Measurements from ENCODE around the gene ANO1. TPM values are rescaled to one million over a fixed set of nuclear protein-coding genes. Genes with fewer than 3 reads are reported as not detected.

ANO1 gene
- total and polyA plus RNA-seq, 2 donors (not counting 1 experiment from before 2014, with no cell fraction given) = not detected

GRCh38 chr11:70109903-70110302 lies 31.8 kb downstream of the ANO1 start:
- no peaks in the 10 kb centered on the region for H3K27me3 ChIP-seq (replicated peaks in 1 of 4; ENCODE audit: control extremely low read depth in 1 of 4, control insufficient read depth in 3 of 4, insufficient read depth in 4 of 4, low read length in 3 of 4)
- H2AFZ ChIP-seq (ENCODE audit: insufficient read depth, low read depth, low read length, poor library complexity, severe bottlenecking) = no peak overlapping the region
- no peaks in the 10 kb centered on the region for H3K9me3 Mint-ChIP-seq (ENCODE audit: insufficient read depth)
- H3K27ac ChIP-seq (ENCODE audit: low read length in 2 of 2) = no peak overlapping the region
- no peak overlapping the region for H3K4me2 ChIP-seq (replicated peaks; ENCODE audit: low read depth, low read length, poor library complexity, severe bottlenecking)
- H3K79me2 ChIP-seq (ENCODE audit: control insufficient read depth, insufficient read depth, low read length) = no peaks in the 10 kb centered on the region
- intact Hi-C loops (cut with micrococcal nuclease) = no loop called here
- 86% methylated on average over 4 of the region's 6 CpGs for WGBS (ENCODE audit: insufficient coverage)
- H3K27ac Mint-ChIP-seq = no peak overlapping the region
- H3K4me1 ChIP-seq (ENCODE audit: control insufficient read depth in 2 of 2, insufficient read depth in 2 of 2, low read length in 2 of 2) = no peaks in the 10 kb centered on the region
- H3K9me3 ChIP-seq (ENCODE audit: control extremely low read depth in 1 of 3, control insufficient read depth in 2 of 3, insufficient read depth in 1 of 3, low read length in 2 of 3) = no peaks in the 10 kb centered on the region
- no peak for ATAC-seq (ENCODE audit: low read depth)
- DNase-seq = no peak
- H3K4me3 Mint-ChIP-seq = no peak overlapping the region
- H3K9ac ChIP-seq (ENCODE audit: low read length) = no peak overlapping the region
- H3K36me3 ChIP-seq (replicated peaks in 1 of 2; ENCODE audit: control extremely low read depth in 1 of 2, control insufficient read depth in 1 of 2, extremely low read depth in 1 of 2, insufficient read depth in 2 of 2, low read length in 1 of 2) = no peaks in the 10 kb centered on the region
- ChIA-PET CTCF (no interaction called here), POLR2A (no interaction called here)
- peaks cover 11% of the 10 kb centered on the region for H3K27me3 Mint-ChIP-seq
- no peaks in the 10 kb centered on the region for H3K4me1 Mint-ChIP-seq
- H4K20me1 ChIP-seq (ENCODE audit: control insufficient read depth, insufficient read depth, low read length, poor library complexity, severe bottlenecking) = no peaks in the 10 kb centered on the region
- TF ChIP-seq CTCF (IDR thresholded peaks at IDR 0.05) (no peak), EZH2 (IDR thresholded peaks at IDR 0.05; ENCODE audit: borderline replicate concordance, insufficient read depth, low read depth, low read length, poor library complexity, severe bottlenecking) (no peak)
- H3K4me3 ChIP-seq (ENCODE audit: control extremely low read depth in 1 of 5, extremely low read depth in 1 of 5, insufficient read depth in 1 of 5, low read depth in 2 of 5, low read length in 4 of 5) = no peak overlapping the region

GRCh38 chr11:70110538-70111055 lies 32.5 kb downstream of the ANO1 start:
- Histone ChIP-seq H2AFZ (ENCODE audit: insufficient read depth, low read depth, low read length, poor library complexity, severe bottlenecking) (no peak overlapping the region), H3K27ac (ENCODE audit: low read length in 2 of 2) (no peak overlapping the region), H3K9me3 (ENCODE audit: control extremely low read depth in 1 of 3, control insufficient read depth in 2 of 3, insufficient read depth in 1 of 3, low read length in 2 of 3) (no peaks in the 10 kb centered on the region), H3K4me1 (ENCODE audit: control insufficient read depth in 2 of 2, insufficient read depth in 2 of 2, low read length in 2 of 2) (no peaks in the 10 kb centered on the region), H3K4me2 (replicated peaks; ENCODE audit: low read depth, low read length, poor library complexity, severe bottlenecking) (no peak overlapping the region), H3K4me3 (ENCODE audit: control extremely low read depth in 1 of 5, extremely low read depth in 1 of 5, insufficient read depth in 1 of 5, low read depth in 2 of 5, low read length in 4 of 5) (no peak overlapping the region), H3K79me2 (ENCODE audit: control insufficient read depth, insufficient read depth, low read length) (no peaks in the 10 kb centered on the region), H4K20me1 (ENCODE audit: control insufficient read depth, insufficient read depth, low read length, poor library complexity, severe bottlenecking) (no peaks in the 10 kb centered on the region), H3K27me3 (replicated peaks in 1 of 4; ENCODE audit: control extremely low read depth in 1 of 4, control insufficient read depth in 3 of 4, insufficient read depth in 4 of 4, low read length in 3 of 4) (no peaks in the 10 kb centered on the region), H3K9ac (ENCODE audit: low read length) (no peak overlapping the region), H3K36me3 (replicated peaks in 1 of 2; ENCODE audit: control extremely low read depth in 1 of 2, control insufficient read depth in 1 of 2, extremely low read depth in 1 of 2, insufficient read depth in 2 of 2, low read length in 1 of 2) (no peaks in the 10 kb centered on the region)
- ATAC-seq (ENCODE audit: low read depth) (no peak), DNase-seq (no peak)
- POLR2A ChIA-PET = no interaction called here
- H3K27ac Mint-ChIP-seq = no peak overlapping the region
- no peak overlapping the region for H3K4me3 Mint-ChIP-seq
- CTCF ChIA-PET = no interaction called here
- 77% methylated on average over 15 of the region's 17 CpGs for WGBS (ENCODE audit: insufficient coverage)
- no peak for TF ChIP-seq CTCF (IDR thresholded peaks at IDR 0.05)
- TF ChIP-seq EZH2 (IDR thresholded peaks at IDR 0.05; ENCODE audit: borderline replicate concordance, insufficient read depth, low read depth, low read length, poor library complexity, severe bottlenecking) = no peak
- no peaks in the 10 kb centered on the region for H3K4me1 Mint-ChIP-seq
- intact Hi-C loops (cut with micrococcal nuclease) = no loop called here
- H3K9me3 Mint-ChIP-seq (ENCODE audit: insufficient read depth) = no peaks in the 10 kb centered on the region
- peaks cover 9% of the 10 kb centered on the region for H3K27me3 Mint-ChIP-seq

Measured in B cell (primary cell).